K562 (cell line): Measurements from ENCODE around the gene SLC22A1.

Experiments
- GATAD2A ChIP-seq: fragments of 450-650 bp; IDR thresholded peaks from 2 replicates; pipeline ENCODE4 v1.6.1; 2017
- MTA1 ChIP-seq: fragments of 450-650 bp; IDR thresholded peaks from 2 replicates; pipeline ENCODE4 v1.6.1; 2017; ENCODE audit warnings: borderline replicate concordance

- TF ChIP-seq MTA1 (no peak), GATAD2A (no peak)
Measured at GRCh38 chr6:160079686-160080043, 42.0 kb upstream of the SLC22A1 start.
